ENCODE results near the gene UVRAG.
"Not testable (repeated sequence)": the region's sequence is repeated elsewhere in the genome, so short reads cannot be mapped to it uniquely, and the experiment has no call there.

Gene UVRAG

DNA sequence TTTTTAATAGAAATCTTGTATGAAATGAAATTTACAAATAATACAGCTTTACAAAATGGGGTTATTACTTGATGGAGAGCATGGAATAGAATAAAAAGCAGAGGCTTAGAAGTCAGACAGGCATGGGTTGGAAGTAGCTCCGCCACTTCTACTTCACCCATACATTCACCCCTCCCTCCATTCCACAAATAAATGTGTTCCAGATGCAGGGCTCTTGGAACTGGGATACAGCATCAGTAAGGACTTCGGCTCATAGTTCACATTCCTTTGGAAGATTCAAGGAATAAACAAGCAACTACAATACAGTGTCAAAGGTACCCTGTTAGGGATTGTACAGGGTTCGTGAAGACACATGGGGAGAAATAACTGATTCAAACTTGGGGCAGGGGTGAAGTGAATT, 234.5 kb downstream of the UVRAG start:
- DNase-seq (ENCODE audit: low spot score) = no peak
- in situ Hi-C loops (cut with MboI; ENCODE audit: low sequenced_read_pairs, unreplicated experiment) = no loop called here

DNA sequence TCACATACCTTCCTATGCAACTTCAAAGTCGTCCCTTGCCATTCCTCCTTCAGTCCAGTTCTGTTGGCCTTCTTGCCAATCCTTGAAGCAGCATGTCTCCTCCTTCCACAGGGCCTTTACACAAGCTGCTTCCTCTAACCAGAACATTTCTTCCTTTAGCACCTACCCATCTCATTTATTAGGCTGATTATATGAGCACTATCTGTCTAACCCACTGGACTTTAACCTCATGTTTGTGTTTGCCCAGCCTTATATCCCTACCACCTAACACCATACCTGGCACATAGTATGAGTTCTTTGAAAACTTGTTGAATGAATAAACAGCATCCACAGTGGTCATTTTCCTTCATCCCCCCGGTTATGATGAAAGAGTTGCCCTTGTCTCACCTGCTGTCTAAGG, 236.9 kb downstream of the UVRAG start:
- DNase-seq (ENCODE audit: low spot score) = no peak
- in situ Hi-C loops (cut with MboI; ENCODE audit: low sequenced_read_pairs, unreplicated experiment) = no loop called here
- TF ChIP-seq, protein P1, sequence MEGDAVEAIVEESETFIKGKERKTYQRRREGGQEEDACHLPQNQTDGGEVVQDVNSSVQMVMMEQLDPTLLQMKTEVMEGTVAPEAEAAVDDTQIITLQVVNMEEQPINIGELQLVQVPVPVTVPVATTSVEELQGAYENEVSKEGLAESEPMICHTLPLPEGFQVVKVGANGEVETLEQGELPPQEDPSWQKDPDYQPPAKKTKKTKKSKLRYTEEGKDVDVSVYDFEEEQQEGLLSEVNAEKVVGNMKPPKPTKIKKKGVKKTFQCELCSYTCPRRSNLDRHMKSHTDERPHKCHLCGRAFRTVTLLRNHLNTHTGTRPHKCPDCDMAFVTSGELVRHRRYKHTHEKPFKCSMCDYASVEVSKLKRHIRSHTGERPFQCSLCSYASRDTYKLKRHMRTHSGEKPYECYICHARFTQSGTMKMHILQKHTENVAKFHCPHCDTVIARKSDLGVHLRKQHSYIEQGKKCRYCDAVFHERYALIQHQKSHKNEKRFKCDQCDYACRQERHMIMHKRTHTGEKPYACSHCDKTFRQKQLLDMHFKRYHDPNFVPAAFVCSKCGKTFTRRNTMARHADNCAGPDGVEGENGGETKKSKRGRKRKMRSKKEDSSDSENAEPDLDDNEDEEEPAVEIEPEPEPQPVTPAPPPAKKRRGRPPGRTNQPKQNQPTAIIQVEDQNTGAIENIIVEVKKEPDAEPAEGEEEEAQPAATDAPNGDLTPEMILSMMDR (IDR thresholded peaks at IDR 0.05; ENCODE audit: borderline replicate concordance, control extremely low read depth, extremely low read depth, insufficient read depth, missing control alignments) = no peak

More for the DNA sequence above, 234.5 kb downstream of the UVRAG start:
- TF ChIP-seq, protein P1 (IDR thresholded peaks at IDR 0.05; ENCODE audit: borderline replicate concordance, control extremely low read depth, extremely low read depth, insufficient read depth, missing control alignments) = no peak

DNA sequence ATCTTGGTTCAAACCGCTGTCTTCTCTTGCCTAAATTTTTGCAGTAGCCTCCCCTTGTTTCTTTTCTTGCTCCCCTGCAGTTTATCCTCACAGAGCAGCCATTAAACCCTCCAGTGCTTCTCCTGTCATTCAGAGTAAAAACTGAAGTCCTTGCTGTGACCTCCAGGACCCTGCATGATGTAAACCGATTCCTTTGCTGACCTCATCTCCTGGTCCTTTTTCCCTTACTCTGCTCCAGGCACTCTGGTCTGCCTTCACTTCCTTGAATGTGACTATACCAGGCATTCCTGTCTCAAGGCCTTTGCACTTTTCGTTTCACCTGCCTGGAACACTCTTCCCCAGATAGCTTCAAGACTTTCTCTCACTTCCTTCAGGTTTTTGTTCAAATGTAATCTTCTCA, 239.3 kb downstream of the UVRAG start:
- DNase-seq (ENCODE audit: low spot score) = no peak
- in situ Hi-C loops (cut with MboI; ENCODE audit: low sequenced_read_pairs, unreplicated experiment) = no loop called here
- TF ChIP-seq, protein P1 (IDR thresholded peaks at IDR 0.05; ENCODE audit: borderline replicate concordance, control extremely low read depth, extremely low read depth, insufficient read depth, missing control alignments) = no peak

DNA sequence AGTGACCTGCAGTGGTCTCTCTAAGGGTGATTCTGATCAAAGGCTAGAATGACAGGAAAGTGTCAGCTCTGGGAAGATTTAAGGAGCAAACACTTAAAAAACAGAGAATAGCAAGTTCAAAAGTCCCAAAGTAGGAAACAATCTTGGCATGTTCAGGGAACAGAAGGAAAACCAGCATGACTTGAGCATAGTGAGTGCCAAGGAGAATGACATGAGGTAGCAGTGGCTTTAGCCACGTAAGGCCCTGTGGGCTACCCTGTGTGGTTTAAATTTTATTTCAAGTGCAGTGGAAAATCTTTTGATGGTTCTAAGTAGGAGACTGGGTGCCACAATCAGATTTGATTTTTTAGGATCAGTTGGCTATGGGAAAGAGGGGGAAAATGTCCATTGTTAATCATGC, 241.9 kb downstream of the UVRAG start:
- in situ Hi-C loops (cut with MboI; ENCODE audit: low sequenced_read_pairs, unreplicated experiment) = no loop called here
- no peak for DNase-seq (ENCODE audit: low spot score)

DNA sequence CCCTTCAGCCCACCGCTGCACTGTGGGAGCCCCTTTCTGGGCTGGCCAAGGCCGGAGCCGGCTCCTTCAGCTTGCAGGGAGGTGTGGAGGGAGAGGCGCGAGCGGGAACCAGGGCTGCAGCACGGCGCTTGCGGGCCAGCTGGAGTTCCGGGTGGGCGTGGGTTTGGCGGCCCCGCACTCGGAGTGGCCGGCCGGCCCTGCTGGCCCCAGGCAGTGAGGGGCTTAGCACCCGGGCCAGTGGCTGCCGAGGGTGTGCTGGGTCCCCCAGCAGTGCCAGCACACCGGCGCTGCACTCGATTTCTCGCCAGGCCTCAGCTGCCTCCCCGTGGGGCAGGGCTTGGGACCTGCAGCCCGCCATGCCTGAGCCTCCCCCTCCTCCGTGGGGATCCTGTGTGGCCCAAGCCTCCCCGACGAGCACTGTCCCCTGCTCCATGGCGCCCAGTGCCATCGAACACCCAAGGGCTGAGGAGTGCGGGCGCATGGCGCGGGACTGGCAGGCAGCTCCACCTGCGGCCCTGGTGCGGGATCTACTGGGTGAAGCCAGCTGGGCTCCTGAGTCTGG, 245.5 kb downstream of the UVRAG start:
- DNase-seq (ENCODE audit: low spot score); in situ Hi-C loops (cut with MboI; ENCODE audit: low sequenced_read_pairs, unreplicated experiment): not testable (repeated sequence)

More for the DNA sequence above, 241.9 kb downstream of the UVRAG start:
- TF ChIP-seq, protein P1 (IDR thresholded peaks at IDR 0.05; ENCODE audit: borderline replicate concordance, control extremely low read depth, extremely low read depth, insufficient read depth, missing control alignments) = no peak

DNA sequence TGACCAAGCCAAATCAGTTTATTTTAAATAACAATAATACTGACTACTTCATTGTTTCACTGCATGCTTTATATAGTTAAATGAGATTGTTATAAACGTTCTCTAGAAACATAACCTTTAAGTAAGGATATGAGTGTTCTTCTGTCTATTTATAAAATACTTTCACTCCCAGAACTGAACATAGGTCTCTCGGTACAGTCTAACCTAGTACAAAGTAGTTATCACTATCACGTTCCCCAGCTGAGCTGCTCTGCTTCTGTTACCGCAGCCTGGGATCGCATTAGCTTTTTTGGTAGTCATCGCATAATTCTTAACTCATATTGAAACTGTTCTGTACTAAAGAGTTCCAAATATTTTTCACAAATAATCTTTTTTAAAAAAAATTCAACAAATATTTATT, 247.7 kb downstream of the UVRAG start:
- TF ChIP-seq, protein P1 (IDR thresholded peaks at IDR 0.05; ENCODE audit: borderline replicate concordance, control extremely low read depth, extremely low read depth, insufficient read depth, missing control alignments) = no peak
- DNase-seq (ENCODE audit: low spot score) = peak; percentile 72

DNA sequence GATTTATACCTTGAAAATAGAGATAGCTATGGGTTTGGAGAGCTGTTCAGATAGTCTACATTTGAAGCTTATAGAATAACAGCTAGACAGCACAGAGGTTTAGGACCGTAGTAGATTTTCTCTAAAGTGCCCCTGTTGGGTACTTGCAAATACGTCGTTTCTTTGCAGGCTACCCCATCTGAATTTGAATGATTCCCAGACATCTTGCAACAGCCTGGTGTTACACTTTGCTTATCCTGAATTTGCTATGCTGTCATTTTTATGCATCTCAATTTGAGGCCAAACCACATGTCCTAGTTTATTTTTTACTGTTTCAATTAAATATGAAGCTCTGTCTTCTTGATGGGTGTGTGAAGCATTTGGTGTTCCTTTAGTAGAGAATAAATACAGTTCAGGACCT, 249.2 kb downstream of the UVRAG start:
- TF ChIP-seq, protein P1 (IDR thresholded peaks at IDR 0.05; ENCODE audit: borderline replicate concordance, control extremely low read depth, extremely low read depth, insufficient read depth, missing control alignments) = no peak
- in situ Hi-C loops (cut with MboI; ENCODE audit: low sequenced_read_pairs, unreplicated experiment) = no loop called here
- no peak for DNase-seq (ENCODE audit: low spot score)

More for the DNA sequence above, 247.7 kb downstream of the UVRAG start:
- in situ Hi-C loops (cut with MboI; ENCODE audit: low sequenced_read_pairs, unreplicated experiment) = no loop called here
